ENCODE results near the gene ILK. TPM values are rescaled to one million over a fixed set of nuclear protein-coding genes. Genes with fewer than 3 reads are reported as not detected.

Gene ILK
- total RNA-seq, 6 experiments from 2014 or later: 195 to 245 (median 223) TPM

DNA sequence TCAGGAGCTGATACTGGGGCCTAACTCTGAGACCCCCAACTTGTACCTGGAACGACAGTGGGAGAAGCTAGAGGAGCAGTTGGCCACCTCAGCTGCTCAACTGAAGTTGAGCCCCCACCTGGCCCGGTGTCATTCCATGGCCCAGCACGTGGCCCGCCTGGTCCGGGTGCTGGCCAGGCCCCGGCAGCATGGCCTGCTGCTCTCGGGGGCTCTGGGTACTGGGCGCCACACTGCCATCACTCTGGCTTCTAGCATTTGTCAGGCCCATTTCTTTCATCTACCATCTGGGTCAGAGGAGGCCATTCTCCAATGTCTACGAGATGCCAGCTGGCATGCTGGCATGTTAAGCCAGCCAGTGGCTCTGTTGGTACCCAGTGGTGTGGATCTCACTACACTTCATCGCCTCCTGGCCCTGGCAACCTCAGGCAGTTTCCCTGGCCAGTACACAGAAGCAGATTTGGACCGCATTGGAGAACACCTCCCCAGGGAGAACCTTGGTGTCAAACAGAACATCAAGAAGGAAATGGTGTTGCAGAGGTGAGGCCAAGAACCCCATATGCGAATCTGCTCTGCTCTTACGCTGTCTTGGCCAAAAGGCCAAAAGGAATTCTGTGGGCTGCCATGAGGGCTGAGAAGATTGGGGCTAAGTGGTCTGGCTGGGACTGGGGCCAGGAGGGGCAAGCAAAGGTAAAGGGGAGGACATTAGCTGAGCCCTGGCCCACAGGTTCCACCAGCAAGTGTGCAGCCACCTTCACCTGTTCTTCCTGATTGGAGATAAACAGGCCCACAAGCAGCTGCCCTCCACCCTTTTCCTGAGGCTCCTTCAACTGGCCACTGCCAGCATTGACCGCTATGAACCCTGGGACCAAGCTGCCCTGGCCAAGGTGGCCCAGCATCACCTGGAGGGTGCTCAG lies 45.6 kb upstream of the ILK start:
- DNase-seq: no peak
- Mint-ChIP-seq H3K36me3 (ENCODE audit: low read depth) (no peaks in the 10 kb centered on the region), H3K4me3 (no peak overlapping the region), H3K27me3 (ENCODE audit: insufficient read depth) (no peaks in the 10 kb centered on the region; the same call in none of the 2 replicates), H3K9me3 (no peaks in the 10 kb centered on the region), H3K27ac (no peak overlapping the region), H3K4me1 (ENCODE audit: low read depth) (peaks cover 5% of the 10 kb centered on the region)
- TF ChIP-seq CTCF (IDR thresholded peaks at IDR 0.05): no peak

GRCh38 chr11:6559369-6559768 lies 44.2 kb upstream of the ILK start:
- Mint-ChIP-seq H3K27me3 (ENCODE audit: insufficient read depth) (no peaks in the 10 kb centered on the region; the same call in none of the 2 replicates), H3K4me3 (no peak overlapping the region), H3K4me1 (ENCODE audit: low read depth) (peaks cover 7% of the 10 kb centered on the region), H3K9me3 (no peaks in the 10 kb centered on the region), H3K27ac (no peak overlapping the region), H3K36me3 (ENCODE audit: low read depth) (no peaks in the 10 kb centered on the region)
- no peak for TF ChIP-seq CTCF (IDR thresholded peaks at IDR 0.05)
- no peak for DNase-seq

DNA sequence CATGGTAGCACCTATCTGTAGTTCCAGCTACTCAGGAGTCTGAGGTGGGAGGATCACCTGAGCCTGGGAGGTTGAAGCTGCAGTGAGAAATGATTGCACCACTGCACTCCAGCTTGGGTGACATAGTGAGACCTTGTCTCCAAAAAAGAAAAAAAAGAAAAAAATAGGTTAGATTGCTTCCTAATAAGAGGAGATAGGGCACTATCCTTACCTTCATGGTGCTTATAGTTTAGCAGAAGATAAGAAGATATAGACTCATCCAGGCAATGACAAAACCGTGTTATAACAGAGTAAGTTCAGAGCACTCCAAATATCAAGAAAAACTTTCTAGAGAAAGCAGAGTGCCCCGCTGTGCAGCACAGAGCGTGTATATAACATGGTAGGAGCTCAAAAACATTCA lies 42.3 kb upstream of the ILK start:
- TF ChIP-seq CTCF (IDR thresholded peaks at IDR 0.05): no peak
- Mint-ChIP-seq H3K4me3 (no peak overlapping the region), H3K27me3 (ENCODE audit: insufficient read depth) (no peaks in the 10 kb centered on the region; the same call in none of the 2 replicates), H3K9me3 (no peaks in the 10 kb centered on the region), H3K36me3 (ENCODE audit: low read depth) (no peaks in the 10 kb centered on the region; the same call in 1 of the 2 replicates), H3K27ac (no peak overlapping the region), H3K4me1 (ENCODE audit: low read depth) (peaks cover 7% of the 10 kb centered on the region)
- DNase-seq: no peak

- H3K36me3 Mint-ChIP-seq (ENCODE audit: low read depth): no peaks in the 10 kb centered on the region; the same call in 1 of the 2 replicates
- H3K4me1 Mint-ChIP-seq (ENCODE audit: low read depth): peaks cover 8% of the 10 kb centered on the region
- H3K4me3 Mint-ChIP-seq: no peak overlapping the region
- no peak for DNase-seq
- no peak overlapping the region for H3K27ac Mint-ChIP-seq
- H3K9me3 Mint-ChIP-seq: no peaks in the 10 kb centered on the region
- no peaks in the 10 kb centered on the region; the same call in none of the 2 replicates for H3K27me3 Mint-ChIP-seq (ENCODE audit: insufficient read depth)
- no peak for TF ChIP-seq CTCF (IDR thresholded peaks at IDR 0.05)
These were observed 40.4 kb upstream of the ILK start for GRCh38 chr11:6563121-6563619.

GRCh38 chr11:6563667-6564066 lies 39.9 kb upstream of the ILK start:
- no peaks in the 10 kb centered on the region; the same call in none of the 2 replicates for H3K27me3 Mint-ChIP-seq (ENCODE audit: insufficient read depth)
- TF ChIP-seq CTCF (IDR thresholded peaks at IDR 0.05): no peak
- H3K9me3 Mint-ChIP-seq: no peaks in the 10 kb centered on the region
- no peaks in the 10 kb centered on the region; the same call in 1 of the 2 replicates for H3K36me3 Mint-ChIP-seq (ENCODE audit: low read depth)
- no peak overlapping the region for H3K4me3 Mint-ChIP-seq
- no peak for DNase-seq
- peaks cover 13% of the 10 kb centered on the region for H3K4me1 Mint-ChIP-seq (ENCODE audit: low read depth)
- H3K27ac Mint-ChIP-seq: no peak overlapping the region
